Esophagus muscularis mucosa (tissue), 4 donors: ENCODE results near the gene NTM.

Source experiments
- EP300 ChIP-seq: sonication (generic); formaldehyde crosslinking; IDR thresholded peaks from one replicate; pipeline ENCODE4 v1.6.1; 2017; ENCODE audit warnings: antibody characterized with exemption
- POLR2A ChIP-seq: fragments of 450-650 bp; IDR thresholded peaks from one replicate; pipeline ENCODE4 v1.6.1; 2017; ENCODE audit warnings: antibody characterized with exemption, moderate library complexity, mild to moderate bottlenecking, low read depth
- TF ChIP-seq, protein P1 (sequence below), 3 experiments: fragments of 200-600 bp in 2 of 3; fragments of 450-650 bp in 1 of 3; sonication (generic) in 2 of 3; IDR thresholded peaks; one replicate each; pipeline ENCODE4 v1.5.1; 2017 to 2019; ENCODE audit warnings: antibody characterized with exemption in 3 of 3, mild to moderate bottlenecking in 2 of 3, moderate library complexity in 1 of 3

DNA sequence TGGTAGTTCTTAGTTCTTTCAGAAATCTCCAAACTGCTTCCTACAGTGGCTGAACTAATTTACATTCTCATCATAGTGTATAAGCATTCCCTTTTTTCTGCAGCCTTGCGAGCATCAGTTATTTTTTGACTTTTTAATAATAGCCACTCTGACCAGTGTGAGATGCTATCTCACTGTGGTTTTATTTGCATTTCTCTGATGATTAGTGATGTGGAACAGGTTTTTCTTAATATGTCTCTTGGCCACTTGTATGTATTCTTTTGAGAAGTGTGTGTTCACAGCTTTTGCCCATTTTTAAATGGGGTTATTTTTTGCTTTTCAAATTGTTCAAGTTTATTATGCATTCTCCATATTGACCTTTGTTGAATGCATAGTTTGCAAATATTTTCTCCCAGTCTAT is 459.3 kb downstream of the NTM start:
- TF ChIP-seq, protein P1, sequence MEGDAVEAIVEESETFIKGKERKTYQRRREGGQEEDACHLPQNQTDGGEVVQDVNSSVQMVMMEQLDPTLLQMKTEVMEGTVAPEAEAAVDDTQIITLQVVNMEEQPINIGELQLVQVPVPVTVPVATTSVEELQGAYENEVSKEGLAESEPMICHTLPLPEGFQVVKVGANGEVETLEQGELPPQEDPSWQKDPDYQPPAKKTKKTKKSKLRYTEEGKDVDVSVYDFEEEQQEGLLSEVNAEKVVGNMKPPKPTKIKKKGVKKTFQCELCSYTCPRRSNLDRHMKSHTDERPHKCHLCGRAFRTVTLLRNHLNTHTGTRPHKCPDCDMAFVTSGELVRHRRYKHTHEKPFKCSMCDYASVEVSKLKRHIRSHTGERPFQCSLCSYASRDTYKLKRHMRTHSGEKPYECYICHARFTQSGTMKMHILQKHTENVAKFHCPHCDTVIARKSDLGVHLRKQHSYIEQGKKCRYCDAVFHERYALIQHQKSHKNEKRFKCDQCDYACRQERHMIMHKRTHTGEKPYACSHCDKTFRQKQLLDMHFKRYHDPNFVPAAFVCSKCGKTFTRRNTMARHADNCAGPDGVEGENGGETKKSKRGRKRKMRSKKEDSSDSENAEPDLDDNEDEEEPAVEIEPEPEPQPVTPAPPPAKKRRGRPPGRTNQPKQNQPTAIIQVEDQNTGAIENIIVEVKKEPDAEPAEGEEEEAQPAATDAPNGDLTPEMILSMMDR (IDR thresholded peaks at IDR 0.05) = no peak
- no peak for TF ChIP-seq EP300
- TF ChIP-seq POLR2A = no peak
